OCI-LY7 (cell line): ENCODE measurements around the gene SYNGR2.

Source experiments
- CTCF ChIP-seq: fragments of 200-600 bp; sonication (generic); conservative IDR thresholded peaks from 2 replicates; pipeline ENCODE4 v1.5.1; 2014; ENCODE audit warnings: mild to moderate bottlenecking, antibody characterized with exemption, low read length, moderate library complexity, mixed read lengths
- EZH2phosphoT487 ChIP-seq: fragments of 200-600 bp; sonication (generic); IDR thresholded peaks from 2 replicates; pipeline ENCODE4 v1.6.1; 2018; ENCODE audit warnings: low read depth, borderline replicate concordance, mild to moderate bottlenecking, mixed run types, antibody characterized with exemption, low read length, moderate library complexity, mixed read lengths

- TF ChIP-seq CTCF (no peak), EZH2phosphoT487 (no peak)
Measured at GRCh38 chr17:78159575-78160158, 8.7 kb upstream of the SYNGR2 start.
